22Rv1 (cell line): Measurements from ENCODE around the gene HDAC10.

Experiments
- H3K27ac ChIP-seq: fragments of 450-650 bp; 2 replicates; pipeline ENCODE4 v1.5.1; 2017
- ZFX ChIP-seq: fragments of 450-650 bp; IDR thresholded peaks from 2 replicates; pipeline ENCODE4 v1.6.1; 2017; ENCODE audit warnings: antibody characterized with exemption, borderline replicate concordance
- TF ChIP-seq, protein P1 (sequence below): fragments of 450-650 bp; IDR thresholded peaks from 2 replicates; pipeline ENCODE4 v1.5.1; 2017; ENCODE audit warnings: mild to moderate bottlenecking

The HDAC10 gene

DNA sequence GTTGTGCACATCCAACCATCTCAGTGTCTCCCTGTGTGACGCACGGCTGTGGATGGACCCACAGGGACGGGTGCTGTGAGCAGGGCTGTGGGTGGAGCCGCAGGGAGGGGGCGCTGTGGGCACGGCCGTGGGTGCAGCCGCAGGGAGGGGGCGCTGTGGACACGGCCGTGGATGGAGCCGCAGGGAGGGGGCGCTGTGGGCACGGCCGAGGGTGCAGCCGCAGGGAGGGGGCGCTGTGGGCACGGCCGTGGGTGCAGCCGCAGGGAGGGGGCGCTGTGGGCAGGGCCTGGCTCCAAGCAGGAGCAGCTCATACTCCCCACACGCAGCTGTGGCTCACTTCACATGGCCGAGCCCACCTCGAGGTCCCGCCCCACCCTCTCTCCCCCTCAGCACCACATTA lies 25.1 kb upstream of the HDAC10 start:
- TF ChIP-seq ZFX = no peak
- TF ChIP-seq, protein P1, sequence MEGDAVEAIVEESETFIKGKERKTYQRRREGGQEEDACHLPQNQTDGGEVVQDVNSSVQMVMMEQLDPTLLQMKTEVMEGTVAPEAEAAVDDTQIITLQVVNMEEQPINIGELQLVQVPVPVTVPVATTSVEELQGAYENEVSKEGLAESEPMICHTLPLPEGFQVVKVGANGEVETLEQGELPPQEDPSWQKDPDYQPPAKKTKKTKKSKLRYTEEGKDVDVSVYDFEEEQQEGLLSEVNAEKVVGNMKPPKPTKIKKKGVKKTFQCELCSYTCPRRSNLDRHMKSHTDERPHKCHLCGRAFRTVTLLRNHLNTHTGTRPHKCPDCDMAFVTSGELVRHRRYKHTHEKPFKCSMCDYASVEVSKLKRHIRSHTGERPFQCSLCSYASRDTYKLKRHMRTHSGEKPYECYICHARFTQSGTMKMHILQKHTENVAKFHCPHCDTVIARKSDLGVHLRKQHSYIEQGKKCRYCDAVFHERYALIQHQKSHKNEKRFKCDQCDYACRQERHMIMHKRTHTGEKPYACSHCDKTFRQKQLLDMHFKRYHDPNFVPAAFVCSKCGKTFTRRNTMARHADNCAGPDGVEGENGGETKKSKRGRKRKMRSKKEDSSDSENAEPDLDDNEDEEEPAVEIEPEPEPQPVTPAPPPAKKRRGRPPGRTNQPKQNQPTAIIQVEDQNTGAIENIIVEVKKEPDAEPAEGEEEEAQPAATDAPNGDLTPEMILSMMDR = no peak
- H3K27ac ChIP-seq = no peak overlapping the region

- no peak for TF ChIP-seq ZFX
- TF ChIP-seq, protein P1 = no peak
Measured at GRCh38 chr22:50275181-50276055, 24.4 kb upstream of the HDAC10 start.

GRCh38 chr22:50274771-50275170 lies 23.7 kb upstream of the HDAC10 start:
- H3K27ac ChIP-seq = peak overlapping the region; percentile 42
- TF ChIP-seq, protein P1 = no peak
- TF ChIP-seq ZFX = no peak

More at GRCh38 chr22:50275181-50276055, 24.4 kb upstream of the HDAC10 start:
- peak overlapping the region; percentile 42 for H3K27ac ChIP-seq

- peak overlapping the region; percentile 97 for H3K27ac ChIP-seq
- TF ChIP-seq ZFX = no peak
- TF ChIP-seq, protein P1 = no peak
Measured at GRCh38 chr22:50274311-50274710, 23.2 kb upstream of the HDAC10 start.

DNA sequence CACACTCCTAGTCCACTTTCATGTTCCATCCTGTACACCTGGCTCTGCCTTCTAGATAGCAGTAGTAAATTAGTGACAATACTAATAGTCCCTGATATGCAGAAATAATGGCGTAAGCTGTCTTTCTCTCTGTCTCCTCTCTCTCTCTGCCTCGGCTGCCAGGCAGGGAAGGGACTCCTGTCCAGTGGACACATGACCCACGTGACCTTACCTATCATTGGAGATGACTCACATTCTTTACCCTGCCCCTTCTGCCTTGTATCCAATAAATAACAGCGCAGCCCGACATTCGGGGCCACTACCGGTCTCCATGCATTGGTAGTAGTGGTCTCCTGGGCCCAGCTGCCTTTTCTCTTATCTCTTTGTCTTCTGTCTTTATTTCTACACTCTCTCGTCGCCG lies 22.7 kb upstream of the HDAC10 start:
- peak overlapping the region; percentile 97 for H3K27ac ChIP-seq

- H3K27ac ChIP-seq = peak overlapping the region; percentile 97
Measured at GRCh38 chr22:50273352-50273751, 22.3 kb upstream of the HDAC10 start.

DNA sequence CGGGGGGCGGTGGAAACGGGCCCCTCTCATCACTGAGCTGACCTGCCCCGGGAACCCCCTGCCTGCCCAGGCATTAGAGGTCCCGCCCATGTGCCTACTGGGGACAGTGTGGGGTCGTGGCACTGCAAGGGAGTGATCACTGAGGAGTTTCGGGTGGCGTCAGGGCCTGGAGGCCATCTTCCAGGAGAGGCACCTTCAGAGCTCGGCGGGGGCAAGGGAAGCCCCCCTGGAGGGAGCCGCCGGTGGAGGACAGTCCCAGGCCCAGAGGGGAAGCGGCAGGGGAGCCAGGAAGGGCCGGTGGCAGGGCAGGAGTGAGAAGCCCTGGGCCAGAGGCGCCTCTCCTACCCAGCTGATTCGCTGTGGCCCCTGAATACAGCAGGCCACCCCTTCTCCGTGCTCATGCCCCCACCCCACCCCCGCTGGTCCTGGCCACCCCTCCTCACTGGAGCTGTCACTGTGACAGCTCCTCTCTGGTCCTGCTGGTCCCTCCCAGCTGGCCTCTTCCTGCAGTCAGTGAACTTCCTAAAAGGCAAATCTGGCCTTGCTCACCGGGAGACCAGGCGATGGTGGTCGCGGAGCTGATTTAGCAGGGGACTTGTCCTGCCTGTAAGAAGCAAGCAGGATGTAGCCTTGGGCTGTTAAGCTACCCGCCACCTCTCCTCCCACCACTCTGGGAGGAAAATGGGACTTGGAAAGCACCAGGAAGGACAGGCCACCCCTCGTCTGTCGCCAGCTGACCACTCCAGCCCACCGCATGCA lies 21.2 kb upstream of the HDAC10 start:
- H3K27ac ChIP-seq = peak overlapping the region; percentile 97
- no peak for TF ChIP-seq ZFX
- TF ChIP-seq, protein P1 = no peak

DNA sequence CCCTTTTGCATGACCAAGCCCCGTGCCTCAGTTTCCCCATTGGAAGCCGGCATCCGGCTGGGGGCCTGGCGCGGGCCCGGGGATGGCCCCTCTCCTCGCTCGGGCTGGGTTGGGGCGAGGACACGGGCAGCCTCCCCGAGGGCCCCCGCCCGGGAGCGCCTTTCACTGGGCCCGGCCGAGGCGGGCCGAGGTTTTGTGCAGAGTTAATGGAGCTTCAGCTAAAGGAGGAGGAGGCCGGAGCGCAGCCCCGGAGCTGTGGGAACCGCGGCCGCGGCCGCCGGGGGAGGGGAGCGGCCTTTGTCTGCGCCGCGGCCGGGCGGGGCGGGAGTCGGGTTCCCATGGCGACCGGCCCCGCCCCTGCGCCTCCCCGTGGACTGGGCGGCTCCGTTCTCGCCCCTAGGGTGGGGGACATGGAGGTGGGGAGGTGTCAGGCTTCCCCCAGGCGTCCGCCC lies 20.5 kb upstream of the HDAC10 start:
- TF ChIP-seq, protein P1 = peak; percentile 28
- TF ChIP-seq ZFX = no peak
- H3K27ac ChIP-seq = peak overlapping the region; percentile 97
